ENCODE measurements around the gene C1QTNF12.

DNA sequence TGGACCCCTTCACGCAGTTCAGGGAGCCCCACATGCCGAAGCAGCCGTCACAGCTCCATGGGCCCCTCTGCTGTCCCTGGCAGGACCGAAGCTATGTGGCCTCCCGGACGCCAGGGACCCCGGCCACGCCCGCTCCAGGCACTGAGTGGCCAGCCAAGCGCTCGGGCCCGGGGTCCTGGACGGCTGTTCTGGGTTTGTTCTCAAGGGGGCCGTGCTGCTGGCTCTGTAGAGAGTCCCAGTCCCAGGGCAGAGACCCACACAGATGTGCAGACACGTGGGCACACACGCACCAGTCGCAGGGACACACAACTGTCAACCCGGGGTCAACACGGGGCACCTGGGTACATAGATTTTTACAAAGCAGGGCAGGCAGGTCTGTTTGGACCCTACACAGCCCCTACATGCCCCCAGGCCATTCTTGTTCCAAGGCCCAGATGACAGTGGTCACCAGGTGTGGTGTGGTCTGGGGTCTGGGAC is 7.8 kb downstream of the C1QTNF12 start:
- TF ChIP-seq CTCF (IDR thresholded peaks at IDR 0.05), result no peak
- TF ChIP-seq POLR2A (IDR thresholded peaks at IDR 0.05), result no peak
- no peak for TF ChIP-seq POLR2AphosphoS5 (IDR thresholded peaks at IDR 0.05)

Data from suprapubic skin (tissue), 4 donors.